GM12878 (cell line): ENCODE data around the gene CHAF1A. TPM values are rescaled to one million over a fixed set of nuclear protein-coding genes. Genes with fewer than 3 reads are reported as not detected.
A peak's percentile ranks its signal among the peaks of the same experiment; 100 is the strongest.

ENCODE experiments used
- ATAC-seq: fragments of 200-7000 bp; cut with Tn5 transposase; 3 replicates; pipeline ENCODE4 v1.9.1; 2020; ENCODE audit warnings: mild to moderate bottlenecking, moderate library complexity
- BruUV-seq: library from RNA; stranded (reverse); fragments of 400-500 nt; replicated peaks from 2 replicates; lab custom pipeline; 2021; lab: Mats Ljungman, UMichigan
- CTCF ChIA-PET: fragments of 300-600 bp; sonication (Branson Sonifier 250); formaldehyde crosslinking; extraction: SDS; loops from one replicate; lab custom pipeline; 2021; ENCODE audit warnings: inconsistent platforms; lab: Yijun Ruan, JAX
- POLR2A ChIA-PET: fragments of 350-600 bp; formaldehyde crosslinking; extraction: SDS; loops from one replicate; lab custom pipeline; 2021; ENCODE audit warnings: inconsistent platforms; lab: Charles Lee
- RAD21 ChIA-PET: fragments of 300-600 bp; sonication (Branson Sonifier 250); formaldehyde crosslinking; loops from one replicate; lab custom pipeline; 2023; ENCODE audit warnings: antibody characterized with exemption; ENCODE audit not compliant: unreplicated experiment; lab: Charles Lee
- SMC1A ChIA-PET: fragments of 300-600 bp; sonication (Branson Sonifier 250); formaldehyde crosslinking; loops from one replicate; lab custom pipeline; 2023; ENCODE audit not compliant: unreplicated experiment, uncharacterized antibody; lab: Charles Lee
- DNase-seq: peaks from one replicate; pipeline ENCODE4 v3.0.0-alpha.2; 2011; ENCODE audit warnings: low read depth, low spot score
- FAIRE-seq: peaks from 3 replicates; lab custom pipeline; 2011; peaks lifted over from hg19 to GRCh38; lab: Jason Lieb, UNC
- H2AFZ ChIP-seq: 2 replicates; pipeline ENCODE4 v1.6.0; 2011; ENCODE audit warnings: low read depth, low read length, control low read depth; ENCODE audit not compliant: control insufficient read depth
- H3K27ac ChIP-seq: 2 replicates; pipeline ENCODE4 v1.5.1; 2011; ENCODE audit warnings: control low read depth; ENCODE audit not compliant: control insufficient read depth, insufficient read depth
- H3K27me3 ChIP-seq, 2 experiments: replicated peaks in 1 of 2; 2 replicates each; pipeline versions ENCODE4 v1.6.0 to v1.6.1; 2011; ENCODE audit warnings: low read length in 1 of 2; ENCODE audit not compliant: control insufficient read depth in 2 of 2, insufficient read depth in 2 of 2
- H3K36me3 ChIP-seq, 2 experiments: 2 replicates each; pipeline ENCODE4 v1.5.1; 2011; ENCODE audit warnings: low read length in 1 of 2; ENCODE audit not compliant: control insufficient read depth in 2 of 2, insufficient read depth in 2 of 2
- H3K4me1 ChIP-seq: 2 replicates; pipeline ENCODE4 v1.6.1; 2011; ENCODE audit warnings: mild to moderate bottlenecking, low read length, moderate library complexity, mixed read lengths; ENCODE audit not compliant: control insufficient read depth, insufficient read depth
- H3K4me2 ChIP-seq: 2 replicates; pipeline ENCODE4 v1.6.0; 2011; ENCODE audit warnings: control low read depth; ENCODE audit not compliant: control insufficient read depth, insufficient read depth
- H3K4me3 ChIP-seq: fragments of 200-600 bp; sonication (generic); 2 replicates; pipeline ENCODE4 v1.5.1; 2016
- H3K79me2 ChIP-seq: 2 replicates; pipeline ENCODE4 v1.6.0; 2011; ENCODE audit warnings: low read length; ENCODE audit not compliant: control insufficient read depth, insufficient read depth
- H3K9ac ChIP-seq: 2 replicates; pipeline ENCODE4 v1.8.0; 2011; ENCODE audit warnings: low read length, control low read depth, mixed read lengths; ENCODE audit not compliant: control insufficient read depth, insufficient read depth
- H3K9me3 ChIP-seq: replicated peaks from 3 replicates; pipeline ENCODE4 v1.5.1; 2011; ENCODE audit warnings: mild to moderate bottlenecking, low read length; ENCODE audit not compliant: control insufficient read depth, insufficient read depth
- H4K20me1 ChIP-seq: 2 replicates; pipeline ENCODE4 v1.6.0; 2011; ENCODE audit not compliant: control insufficient read depth, insufficient read depth
- ATF7 ChIP-seq: fragments of 450-650 bp; IDR thresholded peaks from 2 replicates; pipeline ENCODE4 v1.6.1; 2016; ENCODE audit warnings: low read depth, mild to moderate bottlenecking
- CBX5 ChIP-seq: sonication (generic); IDR thresholded peaks from 2 replicates; pipeline ENCODE4 v1.6.1; 2016; ENCODE audit warnings: low read depth, moderate library complexity, mild to moderate bottlenecking, inconsistent platforms
- EED ChIP-seq: sonication (generic); IDR thresholded peaks from 2 replicates; pipeline ENCODE4 v1.6.1; 2016; ENCODE audit warnings: antibody characterized with exemption, low read depth
- HDGF ChIP-seq: fragments of 450-650 bp; IDR thresholded peaks from 2 replicates; pipeline ENCODE4 v1.6.1; 2016; ENCODE audit warnings: antibody characterized with exemption
- PRDM15 ChIP-seq: fragments of 450-650 bp; formaldehyde crosslinking; IDR thresholded peaks from 2 replicates; pipeline ENCODE4 v1.4.0; 2020; ENCODE audit warnings: mild to moderate bottlenecking, moderate library complexity
- TCF3 ChIP-seq: IDR thresholded peaks from 2 replicates; pipeline ENCODE4 v1.6.1; 2012; ENCODE audit warnings: low read depth, mild to moderate bottlenecking, low read length, borderline replicate concordance; ENCODE audit not compliant: insufficient read depth
- ZBTB40 ChIP-seq: fragments of 450-650 bp; IDR thresholded peaks from 2 replicates; pipeline ENCODE4 v1.6.1; 2016; ENCODE audit warnings: mild to moderate bottlenecking, moderate library complexity, borderline replicate concordance
- WGBS: methylation state at CpG from one replicate; pipeline ENCODE4 v1.1.6; 2016; ENCODE audit warnings: low lambda C conversion rate; ENCODE audit not compliant: insufficient replicate concordance, insufficient coverage; ENCODE audit errors: missing lambda C conversion rate; 5-methylcytosine and 5-hydroxymethylcytosine counted together
- in situ Hi-C: fragments of 300-500 bp; cut with MboI; formaldehyde crosslinking; loops from 9 replicates; pipeline ENCODE4 v1.14.3; 2018; ENCODE audit warnings: mixed read lengths
- intact Hi-C: fragments of 100-400 bp; cut with micrococcal nuclease; formaldehyde crosslinking; loops from one replicate; pipeline ENCODE4 v1.14.2; 2022; ENCODE audit not compliant: unreplicated experiment
- polyA plus RNA-seq, 11 experiments: library from polyadenylated mRNA; depleted of rRNA in 4 of 11; unstranded in 6 of 11; stranded (reverse) in 5 of 11; fragments of >200 nt; fragmentation: Nextera tagmentation in 4 of 11; fragmentation: Illumina TruSeq in 1 of 11; extraction: Ambion mirVana in 4 of 11; extraction: Trizol in 1 of 11; gene quantifications; 1 replicate in 1 of 11; 2 replicates in 10 of 11; pipeline versions ENCODE4 v1.2.1 to v1.2.3, GENCODE V29; 2011 to 2016; ENCODE audit warnings: inconsistent platforms in 2 of 11, missing spikeins in 2 of 11, low read depth in 1 of 11
- total RNA-seq, 4 experiments: library from RNA; depleted of rRNA in 3 of 4; stranded (reverse); fragments of >200 nt in 3 of 4; fragmentation: Illumina TruSeq in 1 of 4; extraction: Trizol in 1 of 4; gene quantifications; 2 replicates each; pipeline versions ENCODE4 v1.2.1 to v1.2.3, GENCODE V29; 2013 to 2021

Gene CHAF1A
- total and polyA plus RNA-seq, 10 of the 15 experiments (the other 5 are each of a cell fraction or from before 2014, with no cell fraction given): 1.3 to 69.1 (median 34.2) TPM

- no peak for TF ChIP-seq PRDM15 (CRISPR knock-in tag)
- no peak for TF ChIP-seq TCF3
- TF ChIP-seq CBX5: no peak
- TF ChIP-seq, all 136 proteins: peak for 25
Observed at GRCh38 chr19:4375164-4376027, 27.0 kb upstream of the CHAF1A start (continued).

- WGBS: 20% methylated on average over 16 of the region's 16 CpGs
- POLR2A ChIA-PET: interaction anchor here (0.5 to 9.4 kb wide), 12 partner anchors 10 to 352 kb away, joined by 3 to 110 read pairs (median 6); partner anchors contain the start of genes CHAF1A, EBI3, MPND and SH3GL1
- intact Hi-C loops: no loop called here
Observed at GRCh38 chr19:4376028-4376670, 26.3 kb upstream of the CHAF1A start.

More at GRCh38 chr19:4376028-4376670, 26.3 kb upstream of the CHAF1A start:
- RAD21 ChIA-PET: interaction anchor here (0.8 to 1.7 kb wide), 7 partner anchors 18 to 33 kb away, joined by 3 to 13 read pairs (median 5); partner anchors contain the start of genes CHAF1A, MPND and SH3GL1
- Histone ChIP-seq H3K27me3 (no peaks in the 10 kb centered on the region), H3K9me3 (no peaks in the 10 kb centered on the region), H4K20me1 (no peaks in the 10 kb centered on the region), H2AFZ (no peak overlapping the region), H3K4me1 (peaks cover 88% of the 10 kb centered on the region), H3K36me3 (peaks cover 10 to 20% of the 10 kb centered on the region in 2 experiments; a peak in 3 of 4 replicates), H3K27ac (peak overlapping the region; percentile 93), H3K79me2 (peaks cover 97% of the 10 kb centered on the region), H3K9ac (peak overlapping the region; percentile 77), H3K4me2 (peak overlapping the region; percentile 93), H3K4me3 (peak overlapping the region; percentile 52; the same call in 1 of the 2 replicates)
- no peak for FAIRE-seq
- ATAC-seq: peak; percentile 5
- BruUV-seq: no TSS peak
- SMC1A ChIA-PET: interaction anchor here (0.7 to 4.1 kb wide), 6 partner anchors 18 to 233 kb away, joined by 3 to 27 read pairs (median 5); partner anchors contain the start of genes CHAF1A, EBI3 and SH3GL1
- 0 out of 2 replicates have a peak, but pooled peaks have one; percentile 9 for TF ChIP-seq EED
- 0 out of 2 replicates have a peak, but pooled peaks have one; percentile 4 for TF ChIP-seq ATF7
- no peak for TF ChIP-seq ZBTB40
- TF ChIP-seq HDGF: peak; percentile 55; the same call in 1 of the 2 replicates
- in situ Hi-C loops: no loop called here
- CTCF ChIA-PET: interaction anchor here (0.9 to 2.9 kb wide), 12 partner anchors 8 to 109 kb away, joined by 4 to 24 read pairs (median 5); partner anchors contain the start of genes CHAF1A, MPND and SH3GL1
- no peak for DNase-seq
